ENCODE results near the gene MLYCD. TPM values are rescaled to one million over a fixed set of nuclear protein-coding genes. Genes with fewer than 3 reads are reported as not detected.

The MLYCD gene
- total and polyA plus RNA-seq, 4 donors: 3.7 to 24.4 (median 7.5) TPM

DNA sequence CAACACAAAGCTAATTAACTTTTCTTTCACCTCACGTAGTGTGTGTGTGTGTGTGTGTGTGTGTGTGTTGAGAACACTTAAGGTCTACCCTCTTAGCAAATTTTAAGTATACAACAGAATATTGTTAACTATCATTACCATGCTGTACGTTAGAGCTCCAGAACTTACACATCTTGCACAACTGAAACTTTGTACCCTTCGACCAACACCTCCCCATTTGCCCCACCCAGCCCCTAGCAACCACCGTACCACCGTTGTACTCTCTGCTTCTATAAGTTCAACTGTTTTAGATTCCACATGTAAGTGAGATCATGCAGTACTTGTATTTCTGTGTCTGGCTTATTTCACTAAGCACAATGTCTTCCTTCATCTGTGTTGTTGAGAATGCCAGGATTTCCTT lies 28.1 kb upstream of the MLYCD start:
- no peaks in the 10 kb centered on the region for H3K27me3 ChIP-seq (ENCODE audit: control insufficient read depth in 4 of 4, insufficient read depth in 4 of 4, low read length in 3 of 4)
- DNase-seq (ENCODE audit: low spot score): no peak
- no peaks in the 10 kb centered on the region for H3K9me3 ChIP-seq (ENCODE audit: control insufficient read depth in 4 of 4, low read length in 3 of 4)
- TF ChIP-seq, protein P1, sequence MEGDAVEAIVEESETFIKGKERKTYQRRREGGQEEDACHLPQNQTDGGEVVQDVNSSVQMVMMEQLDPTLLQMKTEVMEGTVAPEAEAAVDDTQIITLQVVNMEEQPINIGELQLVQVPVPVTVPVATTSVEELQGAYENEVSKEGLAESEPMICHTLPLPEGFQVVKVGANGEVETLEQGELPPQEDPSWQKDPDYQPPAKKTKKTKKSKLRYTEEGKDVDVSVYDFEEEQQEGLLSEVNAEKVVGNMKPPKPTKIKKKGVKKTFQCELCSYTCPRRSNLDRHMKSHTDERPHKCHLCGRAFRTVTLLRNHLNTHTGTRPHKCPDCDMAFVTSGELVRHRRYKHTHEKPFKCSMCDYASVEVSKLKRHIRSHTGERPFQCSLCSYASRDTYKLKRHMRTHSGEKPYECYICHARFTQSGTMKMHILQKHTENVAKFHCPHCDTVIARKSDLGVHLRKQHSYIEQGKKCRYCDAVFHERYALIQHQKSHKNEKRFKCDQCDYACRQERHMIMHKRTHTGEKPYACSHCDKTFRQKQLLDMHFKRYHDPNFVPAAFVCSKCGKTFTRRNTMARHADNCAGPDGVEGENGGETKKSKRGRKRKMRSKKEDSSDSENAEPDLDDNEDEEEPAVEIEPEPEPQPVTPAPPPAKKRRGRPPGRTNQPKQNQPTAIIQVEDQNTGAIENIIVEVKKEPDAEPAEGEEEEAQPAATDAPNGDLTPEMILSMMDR (IDR thresholded peaks at IDR 0.05; ENCODE audit: low read depth, low read length, missing input control): no peak
- TF ChIP-seq NR2F2 (IDR thresholded peaks at IDR 0.05) (no peak), RAD21 (IDR thresholded peaks at IDR 0.05) (no peak), FOXA1 (IDR thresholded peaks at IDR 0.05) (no peak), FOXA2 (IDR thresholded peaks at IDR 0.05) (no peak), REST (IDR thresholded peaks at IDR 0.05) (no peak)
- no peaks in the 10 kb centered on the region for H3K4me1 ChIP-seq (ENCODE audit: control insufficient read depth in 4 of 4, insufficient read depth in 4 of 4, low read length in 3 of 4)
- H3K27ac ChIP-seq (ENCODE audit: low read depth in 1 of 2, low read length in 2 of 2): no peak overlapping the region
- no peak overlapping the region for H3K9ac ChIP-seq (ENCODE audit: low read depth in 1 of 2, low read length in 2 of 2)
- no peak overlapping the region for H3K4me3 ChIP-seq (ENCODE audit: low read depth in 1 of 3, low read length in 3 of 3)
- 39% methylated on average over 5 of the region's 5 CpGs for WGBS
- no peaks in the 10 kb centered on the region for H3K36me3 ChIP-seq (ENCODE audit: control insufficient read depth in 4 of 4, insufficient read depth in 3 of 4, low read depth in 1 of 4, low read length in 3 of 4)

GRCh38 chr16:83878838-83879237 lies 20.1 kb upstream of the MLYCD start:
- TF ChIP-seq, protein P1 (IDR thresholded peaks at IDR 0.05; ENCODE audit: low read depth, low read length, missing input control): peak; percentile 27
- TF ChIP-seq RAD21 (IDR thresholded peaks at IDR 0.05): peak; percentile 79 to 81
- TF ChIP-seq FOXA1 (IDR thresholded peaks at IDR 0.05): no peak
- no peaks in the 10 kb centered on the region for H3K27me3 ChIP-seq (ENCODE audit: control insufficient read depth in 4 of 4, insufficient read depth in 4 of 4, low read length in 3 of 4)
- no peaks in the 10 kb centered on the region for H3K36me3 ChIP-seq (ENCODE audit: control insufficient read depth in 4 of 4, insufficient read depth in 3 of 4, low read depth in 1 of 4, low read length in 3 of 4)
- WGBS: 38% methylated on average over 6 of the region's 6 CpGs
- no peak overlapping the region for H3K4me3 ChIP-seq (ENCODE audit: low read depth in 1 of 3, low read length in 3 of 3)
- H3K27ac ChIP-seq (ENCODE audit: low read depth in 1 of 2, low read length in 2 of 2): no peak overlapping the region
- no peak overlapping the region for H3K9ac ChIP-seq (ENCODE audit: low read depth in 1 of 2, low read length in 2 of 2)
- no peaks in the 10 kb centered on the region for H3K9me3 ChIP-seq (ENCODE audit: control insufficient read depth in 4 of 4, low read length in 3 of 4)
- no peak for DNase-seq (ENCODE audit: low spot score)
- no peaks in the 10 kb centered on the region for H3K4me1 ChIP-seq (ENCODE audit: control insufficient read depth in 4 of 4, insufficient read depth in 4 of 4, low read length in 3 of 4)

- H3K4me1 ChIP-seq (ENCODE audit: control insufficient read depth in 4 of 4, insufficient read depth in 4 of 4, low read length in 3 of 4): no peaks in the 10 kb centered on the region
- no peak for TF ChIP-seq TAF1 (conservative IDR thresholded peaks at IDR 0.05)
- no peak for TF ChIP-seq HNF4A (conservative IDR thresholded peaks at IDR 0.05)
- TF ChIP-seq SP1 (IDR thresholded peaks at IDR 0.05): no peak
- TF ChIP-seq REST (IDR thresholded peaks at IDR 0.05): no peak
- TF ChIP-seq, protein P2, sequence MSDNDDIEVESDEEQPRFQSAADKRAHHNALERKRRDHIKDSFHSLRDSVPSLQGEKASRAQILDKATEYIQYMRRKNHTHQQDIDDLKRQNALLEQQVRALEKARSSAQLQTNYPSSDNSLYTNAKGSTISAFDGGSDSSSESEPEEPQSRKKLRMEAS (IDR thresholded peaks at IDR 0.05): no peak
- TF ChIP-seq ZBTB33 (IDR thresholded peaks at IDR 0.05): no peak
- no peak overlapping the region for H3K9ac ChIP-seq (ENCODE audit: low read depth in 1 of 2, low read length in 2 of 2)
- WGBS: 89% methylated on average over 8 of the region's 8 CpGs
- no peaks in the 10 kb centered on the region for H3K36me3 ChIP-seq (ENCODE audit: control insufficient read depth in 4 of 4, insufficient read depth in 3 of 4, low read depth in 1 of 4, low read length in 3 of 4)
- no peak for DNase-seq (ENCODE audit: low spot score)
- no peaks in the 10 kb centered on the region for H3K27me3 ChIP-seq (ENCODE audit: control insufficient read depth in 4 of 4, insufficient read depth in 4 of 4, low read length in 3 of 4)
- H3K9me3 ChIP-seq (ENCODE audit: control insufficient read depth in 4 of 4, low read length in 3 of 4): no peaks in the 10 kb centered on the region
- H3K4me3 ChIP-seq (ENCODE audit: low read depth in 1 of 3, low read length in 3 of 3): no peak overlapping the region
- H3K27ac ChIP-seq (ENCODE audit: low read depth in 1 of 2, low read length in 2 of 2): no peak overlapping the region
Observed at GRCh38 chr16:83882163-83882885, 16.6 kb upstream of the MLYCD start.

Data from liver (tissue), 9 donors.